ENCODE measurements around the gene LPIN3.

LPIN3 gene

GRCh38 chr20:41395667-41396664 lies 55.3 kb downstream of the LPIN3 start:
- no peak for DNase-seq

- no peak for DNase-seq
Observed at GRCh38 chr20:41398408-41398807, 57.8 kb downstream of the LPIN3 start.

- no peak for DNase-seq
Observed at GRCh38 chr20:41403604-41404003, 63.0 kb downstream of the LPIN3 start.

- no peak for DNase-seq
Observed at GRCh38 chr20:41405436-41405835, 64.8 kb downstream of the LPIN3 start.

GRCh38 chr20:41406353-41406752 lies 65.7 kb downstream of the LPIN3 start:
- no peak for DNase-seq

GRCh38 chr20:41406896-41407444 lies 66.3 kb downstream of the LPIN3 start:
- DNase-seq, result no peak

- no peak for DNase-seq
Observed at GRCh38 chr20:41407607-41408006, 67.0 kb downstream of the LPIN3 start.

- DNase-seq, result no peak
Observed at GRCh38 chr20:41408156-41408794, 67.7 kb downstream of the LPIN3 start.

- DNase-seq, result peak; percentile 35 to 37
Observed at GRCh38 chr20:41408986-41409385, 68.4 kb downstream of the LPIN3 start.
